ENCODE measurements around the gene MUC5AC.

GRCh38 chr11:1177771-1178090 is 20.0 kb downstream of the MUC5AC start:
- TF ChIP-seq CTCF (conservative IDR thresholded peaks at IDR 0.05; ENCODE audit: low read length) = no peak
- no peak for TF ChIP-seq EZH2phosphoT487 (IDR thresholded peaks at IDR 0.05; ENCODE audit: borderline replicate concordance, low read depth, low read length)

All from OCI-LY7 (cell line).